ENCODE results near the gene MAP2K7.
"Not testable (repeated sequence)": the region's sequence is repeated elsewhere in the genome, so short reads cannot be mapped to it uniquely, and the experiment has no call there.

The MAP2K7 gene

GRCh38 chr19:7919610-7920518 is 16.2 kb downstream of the MAP2K7 start, which contains the start of gene SNAPC2:
Gene SNAPC2 (plus strand): TSS chr19:7920338. CDS start chr19:7920367, 29 bp downstream.
- DNase-seq (ENCODE audit: low read depth) = peak; percentile 78

GRCh38 chr19:7920519-7921301 is 17.0 kb downstream of the MAP2K7 start:
- DNase-seq (ENCODE audit: low read depth) = peak; percentile 84

- no peak for DNase-seq (ENCODE audit: low read depth)
Observed at GRCh38 chr19:7921302-7921966, 17.8 kb downstream of the MAP2K7 start.

GRCh38 chr19:7921967-7922835 is 18.5 kb downstream of the MAP2K7 start:
- no peak for DNase-seq (ENCODE audit: low read depth)

GRCh38 chr19:7922836-7923195 is 19.1 kb downstream of the MAP2K7 start:
- DNase-seq (ENCODE audit: low read depth) = no peak

GRCh38 chr19:7923295-7924191 is 19.9 kb downstream of the MAP2K7 start:
- DNase-seq (ENCODE audit: low read depth) = no peak

- no peak for DNase-seq (ENCODE audit: low read depth)
Observed at GRCh38 chr19:7924241-7924640, 20.6 kb downstream of the MAP2K7 start.

GRCh38 chr19:7924651-7925170 is 21.0 kb downstream of the MAP2K7 start:
- DNase-seq (ENCODE audit: low read depth) = no peak

- DNase-seq (ENCODE audit: low read depth) = no peak
Observed at GRCh38 chr19:7925171-7925851, 21.6 kb downstream of the MAP2K7 start.

- no peak for DNase-seq (ENCODE audit: low read depth)
Observed at GRCh38 chr19:7926021-7926726, 22.5 kb downstream of the MAP2K7 start, which contains the start of gene CTXN1. Gene CTXN1 (minus strand): TSS chr19:7926135. CDS start chr19:7925538, 597 bp downstream.

GRCh38 chr19:7926727-7927604 is 23.3 kb downstream of the MAP2K7 start:
- no peak for DNase-seq (ENCODE audit: low read depth)

GRCh38 chr19:7927605-7928333 is 24.1 kb downstream of the MAP2K7 start:
- no peak for DNase-seq (ENCODE audit: low read depth)

- DNase-seq (ENCODE audit: low read depth) = no peak
Observed at GRCh38 chr19:7928334-7928706, 24.6 kb downstream of the MAP2K7 start.

- peak; percentile 30 for DNase-seq (ENCODE audit: low read depth)
Observed at GRCh38 chr19:7928741-7929701, 25.3 kb downstream of the MAP2K7 start.

- DNase-seq (ENCODE audit: low read depth) = not testable (repeated sequence)
Observed at GRCh38 chr19:7930030-7930429, 26.4 kb downstream of the MAP2K7 start.

GRCh38 chr19:7930765-7931164 is 27.1 kb downstream of the MAP2K7 start:
- DNase-seq (ENCODE audit: low read depth) = no peak

Data from HS-27A (cell line).